Measurements from ENCODE around the gene PER1.

GRCh38 chr17:8142158-8142886, 9.9 kb downstream of the PER1 start:
- no peak for TF ChIP-seq CTCF (conservative IDR thresholded peaks at IDR 0.05; ENCODE audit: low read depth, low read length)
- TF ChIP-seq POLR2A (IDR thresholded peaks at IDR 0.05; ENCODE audit: low read depth, low read length): no peak; the same call in 1 of the 2 replicates
- TF ChIP-seq RFX5 (IDR thresholded peaks at IDR 0.05; ENCODE audit: low read depth, low read length): no peak

Data from IMR-90 (cell line).